Skeletal muscle tissue (tissue), 4 donors: ENCODE results near the gene DHX58. TPM values are rescaled to one million over a fixed set of nuclear protein-coding genes. Genes with fewer than 3 reads are reported as not detected.

Experiments
- H3K27ac ChIP-seq: one replicate; pipeline ENCODE4 v1.7.0; 2013; ENCODE audit warnings: mild to moderate bottlenecking, low read depth, low read length, inconsistent platforms
- H3K27me3 ChIP-seq, 3 donors: one replicate each; pipeline ENCODE4 v1.7.0; 2013; ENCODE audit warnings: low read length in 3 of 3; ENCODE audit not compliant: control insufficient read depth in 3 of 3, insufficient read depth in 3 of 3
- H3K36me3 ChIP-seq, 3 donors: one replicate each; pipeline ENCODE4 v1.7.0; 2013; ENCODE audit warnings: low read length in 3 of 3; ENCODE audit not compliant: control insufficient read depth in 3 of 3, insufficient read depth in 3 of 3
- H3K4me1 ChIP-seq, 3 donors: one replicate each; pipeline ENCODE4 v1.7.0; 2013; ENCODE audit warnings: low read length in 3 of 3, mild to moderate bottlenecking in 3 of 3; ENCODE audit not compliant: control insufficient read depth in 3 of 3, insufficient read depth in 3 of 3
- H3K4me3 ChIP-seq, 3 donors: one replicate each; pipeline ENCODE4 v1.7.0; 2013; ENCODE audit warnings: low read length in 3 of 3
- H3K9ac ChIP-seq, 3 donors: one replicate each; pipeline ENCODE4 v1.7.0; 2013; ENCODE audit warnings: low read length in 3 of 3, mild to moderate bottlenecking in 3 of 3, moderate library complexity in 2 of 3, low read depth in 1 of 3
- H3K9me3 ChIP-seq, 3 donors: one replicate each; pipeline ENCODE4 v1.7.0; 2013; ENCODE audit warnings: low read length in 3 of 3; ENCODE audit not compliant: control insufficient read depth in 3 of 3
- total RNA-seq: library from RNA; depleted of rRNA; stranded (reverse); fragments of >200 nt; gene quantifications from one replicate; pipeline ENCODE4 v1.2.3, GENCODE V29; 2014
- donor health status: Osteomylitis.

The DHX58 gene
- total RNA-seq, 1 donor from 2014 or later: 3.7 TPM

- Histone ChIP-seq H3K36me3 (no peaks in the 10 kb centered on the region), H3K4me1 (peaks cover 7 to 10% (median 8%) of the 10 kb centered on the region in 3 donors), H3K4me3 (no peak overlapping the region), H3K9ac (no peak overlapping the region), H3K27ac (no peak overlapping the region), H3K27me3 (peaks cover 0 to 3% (median 0%) of the 10 kb centered on the region in 3 donors), H3K9me3 (no peaks in the 10 kb centered on the region)
Measured at GRCh38 chr17:42087736-42088705, 24.5 kb downstream of the DHX58 start.

GRCh38 chr17:42087042-42087701 is 25.3 kb downstream of the DHX58 start:
- Histone ChIP-seq H3K36me3 (no peaks in the 10 kb centered on the region), H3K27me3 (peaks cover 0 to 3% (median 0%) of the 10 kb centered on the region in 3 donors), H3K4me1 (peaks cover 7 to 10% (median 8%) of the 10 kb centered on the region in 3 donors), H3K27ac (no peak overlapping the region), H3K4me3 (no peak overlapping the region), H3K9ac (no peak overlapping the region), H3K9me3 (no peaks in the 10 kb centered on the region)

GRCh38 chr17:42081516-42082129 is 30.9 kb downstream of the DHX58 start:
- Histone ChIP-seq H3K9ac (no peak overlapping the region), H3K27ac (no peak overlapping the region), H3K9me3 (no peaks in the 10 kb centered on the region), H3K27me3 (no peaks in the 10 kb centered on the region), H3K36me3 (no peaks in the 10 kb centered on the region), H3K4me1 (peaks cover 17 to 22% (median 21%) of the 10 kb centered on the region in 3 donors), H3K4me3 (no peak overlapping the region)

GRCh38 chr17:42079541-42079940 is 33.0 kb downstream of the DHX58 start:
- Histone ChIP-seq H3K9ac (no peak overlapping the region), H3K9me3 (no peaks in the 10 kb centered on the region), H3K27ac (no peak overlapping the region), H3K36me3 (no peaks in the 10 kb centered on the region), H3K4me3 (no peak overlapping the region), H3K27me3 (no peaks in the 10 kb centered on the region), H3K4me1 (peaks cover 19 to 24% (median 23%) of the 10 kb centered on the region in 3 donors)

- Histone ChIP-seq H3K4me1 (peaks cover 19 to 27% (median 24%) of the 10 kb centered on the region in 3 donors), H3K36me3 (no peaks in the 10 kb centered on the region), H3K4me3 (no peak overlapping the region), H3K27ac (peak overlapping the region; percentile 95), H3K9ac (peak overlapping the region in 1 of 3 donors; percentile 68), H3K9me3 (no peaks in the 10 kb centered on the region), H3K27me3 (peaks cover 0 to 2% (median 0%) of the 10 kb centered on the region in 3 donors)
Measured at GRCh38 chr17:42078396-42079043, 34.0 kb downstream of the DHX58 start.

GRCh38 chr17:42077755-42078154 is 34.8 kb downstream of the DHX58 start:
- H3K9ac ChIP-seq: peak overlapping the region; percentile 24 to 78 (median 54)
- peak overlapping the region in 1 of 3 donors; percentile 7 for H3K4me3 ChIP-seq
- H3K4me1 ChIP-seq: peaks cover 19 to 30% (median 28%) of the 10 kb centered on the region in 3 donors
- no peaks in the 10 kb centered on the region for H3K9me3 ChIP-seq
- peaks cover 0 to 3% (median 0%) of the 10 kb centered on the region in 3 donors for H3K27me3 ChIP-seq
- H3K27ac ChIP-seq: peak overlapping the region; percentile 95
- no peaks in the 10 kb centered on the region for H3K36me3 ChIP-seq

- H3K4me1 ChIP-seq: peaks cover 19 to 31% (median 31%) of the 10 kb centered on the region in 3 donors
- peak overlapping the region in 1 of 3 donors; percentile 71 for H3K4me3 ChIP-seq
- peaks cover 0 to 6% (median 0%) of the 10 kb centered on the region in 3 donors for H3K27me3 ChIP-seq
- H3K27ac ChIP-seq: peak overlapping the region; percentile 95
- H3K36me3 ChIP-seq: no peaks in the 10 kb centered on the region
- peak overlapping the region; percentile 46 to 84 (median 54) for H3K9ac ChIP-seq
- H3K9me3 ChIP-seq: no peaks in the 10 kb centered on the region
Measured at GRCh38 chr17:42076797-42077559, 35.5 kb downstream of the DHX58 start.

- peak overlapping the region; percentile 95 for H3K27ac ChIP-seq
- H3K36me3 ChIP-seq: no peaks in the 10 kb centered on the region
- peaks cover 0 to 6% (median 6%) of the 10 kb centered on the region in 3 donors for H3K27me3 ChIP-seq
- H3K9me3 ChIP-seq: no peaks in the 10 kb centered on the region
- peak overlapping the region in 1 of 3 donors; percentile 62 for H3K9ac ChIP-seq
- H3K4me3 ChIP-seq: peak overlapping the region in 1 of 3 donors; percentile 58
- peaks cover 19 to 42% (median 38%) of the 10 kb centered on the region in 3 donors for H3K4me1 ChIP-seq
Measured at GRCh38 chr17:42075789-42076188, 36.7 kb downstream of the DHX58 start.
